HG03039 (cell line): ENCODE measurements around the gene OR13C8.

Experiments
- ATAC-seq: cut with Tn5 transposase; IDR thresholded peaks from one replicate; pipeline ENCODE4 v1.9.1; 2021; ENCODE audit warnings: mild to moderate bottlenecking, moderate library complexity; ENCODE audit not compliant: unreplicated experiment

OR13C8 gene

DNA sequence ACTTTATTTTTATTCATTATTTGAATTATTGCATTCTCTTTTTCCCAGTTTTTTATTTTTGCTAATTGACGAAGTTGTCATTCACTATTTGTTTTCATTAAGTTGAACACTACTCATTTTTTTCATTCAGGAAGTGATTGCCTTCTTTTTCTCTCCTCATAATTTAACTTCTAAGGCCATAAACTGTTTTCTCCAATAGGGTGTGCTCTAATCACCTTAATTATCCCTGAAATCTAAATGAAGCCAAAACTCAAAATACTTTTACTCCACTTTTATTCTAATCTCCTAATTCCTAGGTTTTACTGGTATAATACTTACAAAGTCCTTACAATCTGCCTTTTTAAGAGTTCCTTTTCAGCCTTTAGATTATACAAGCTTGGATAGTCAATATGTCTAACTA lies 39.4 kb downstream of the OR13C8 start:
- ATAC-seq = no peak

- ATAC-seq = no peak
Observed at GRCh38 chr9:104611213-104611612, 42.2 kb downstream of the OR13C8 start.

GRCh38 chr9:104617418-104617817 lies 48.5 kb downstream of the OR13C8 start:
- ATAC-seq = no peak

- no peak for ATAC-seq
Observed at GRCh38 chr9:104618104-104618503, 49.1 kb downstream of the OR13C8 start, which contains the start of gene OR13C9. TSS of gene OR13C9 (minus strand) at chr9:104618204. CDS start at chr9:104618204, 0 bp downstream.
